Stomach (tissue), 9 donors: ENCODE measurements around the gene GALNT18. TPM values are rescaled to one million over a fixed set of nuclear protein-coding genes. Genes with fewer than 3 reads are reported as not detected.

Experiments used
- DNase-seq, 2 donors: peaks; one replicate each; pipeline versions ENCODE4 v3.0.0 to v3.0.0-alpha.2; 2013 to 2019
- H3K27ac ChIP-seq, 5 donors: fragments of 200-600 bp in 4 of 5; sonication (generic) in 4 of 5; one replicate each; pipeline ENCODE4 v1.5.1; 2013 to 2019; ENCODE audit warnings: mild to moderate bottlenecking in 1 of 5, moderate library complexity in 1 of 5
- H3K27me3 ChIP-seq, 3 donors: fragments of 200-600 bp; sonication (generic); one replicate each; pipeline ENCODE4 v1.5.1; 2017 to 2019; ENCODE audit warnings: mixed run types in 1 of 3
- H3K36me3 ChIP-seq, 4 donors: fragments of 200-600 bp; sonication (generic); 1 replicate in 3 of 4; 2 replicates in 1 of 4; pipeline ENCODE4 v1.5.1; 2016 to 2019
- H3K4me1 ChIP-seq, 4 donors: fragments of 200-600 bp; sonication (generic); one replicate each; pipeline ENCODE4 v1.5.1; 2016 to 2019
- H3K4me3 ChIP-seq, 4 donors: fragments of 200-600 bp; sonication (generic) in 3 of 4; one replicate each; pipeline ENCODE4 v1.5.1; 2016 to 2019; ENCODE audit warnings: mild to moderate bottlenecking in 1 of 4
- H3K9me3 ChIP-seq, 4 donors: fragments of 200-600 bp; sonication (generic); one replicate each; pipeline ENCODE4 v1.5.1; 2016 to 2019
- EP300 ChIP-seq: sonication (generic); formaldehyde crosslinking; IDR thresholded peaks from one replicate; pipeline ENCODE4 v1.6.1; 2017; ENCODE audit warnings: antibody characterized with exemption
- POLR2A ChIP-seq, 4 donors: fragments of 450-650 bp; IDR thresholded peaks; one replicate each; pipeline ENCODE4 v1.6.1; 2016; ENCODE audit warnings: antibody characterized with exemption in 4 of 4, control low read depth in 2 of 4, mild to moderate bottlenecking in 1 of 4, moderate library complexity in 1 of 4
- POLR2AphosphoS5 ChIP-seq, 3 donors: sonication (generic); formaldehyde crosslinking; IDR thresholded peaks; one replicate each; pipeline ENCODE4 v1.6.1; 2016; ENCODE audit warnings: antibody characterized with exemption in 3 of 3
- WGBS, 5 donors: extraction: QIAGEN DNeasy Blood & Tissue Kit in 3 of 5; methylation state at CpG; one replicate each; pipeline versions ENCODE4 v1.1.5 to v1.1.7; 2013 to 2018; 5-methylcytosine and 5-hydroxymethylcytosine counted together
- intact Hi-C: fragments of 100-400 bp; cut with DNase I; formaldehyde crosslinking; loops from one replicate; pipeline ENCODE4 v1.15.1; 2023; ENCODE audit warnings: low total_unique reads
- polyA plus RNA-seq, 3 donors: library from polyadenylated mRNA; stranded (reverse); fragments of 200-250 nt; gene quantifications; one replicate each; pipeline ENCODE4 v1.2.3, GENCODE V29; 2013
- total RNA-seq, 5 donors: library from RNA; depleted of rRNA; stranded (reverse); fragments of >200 nt; gene quantifications; one replicate each; pipeline versions ENCODE4 v1.1.0 to v1.2.3, GENCODE V29; 2014 to 2016
- TF ChIP-seq, protein P1 (sequence below), 7 experiments: fragments of 450-650 bp in 4 of 7; fragments of 200-600 bp in 3 of 7; sonication (generic) in 3 of 7; IDR thresholded peaks; one replicate each; pipeline ENCODE4 v1.5.1; 2016 to 2019; ENCODE audit warnings: antibody characterized with exemption in 7 of 7, control low read depth in 2 of 7, mild to moderate bottlenecking in 1 of 7
- donor health status: healthy with polysubstance abuse.
- donor health status: Bipolar disorder and iron deficiency.
- donor health status: healthy.

Gene GALNT18
- total and polyA plus RNA-seq, 8 donors = 0.58 to 16.1 (median 2.7) TPM

DNA sequence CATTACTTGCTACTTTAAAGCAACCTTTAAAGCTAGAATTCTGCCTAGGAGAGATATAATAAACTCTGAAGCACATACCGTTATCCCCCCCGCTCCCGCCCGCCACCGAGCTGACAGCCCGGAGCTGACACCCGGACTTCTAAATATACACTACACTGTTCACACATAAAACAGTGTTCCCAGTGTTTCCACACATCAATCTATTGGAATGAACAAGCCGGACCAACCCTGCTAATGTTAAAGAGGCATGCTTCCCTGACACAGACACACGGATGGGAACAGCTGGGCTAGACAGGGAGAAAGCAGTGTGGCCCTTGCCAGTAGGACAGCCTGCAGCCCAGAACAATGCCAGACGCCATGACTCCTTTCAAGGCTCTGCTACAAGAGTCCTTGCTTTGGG lies 160.3 kb downstream of the GALNT18 start:
- no peak overlapping the region for H3K27ac ChIP-seq
- peaks cover 0 to 13% (median 5%) of the 10 kb centered on the region in 4 donors for H3K4me1 ChIP-seq

DNA sequence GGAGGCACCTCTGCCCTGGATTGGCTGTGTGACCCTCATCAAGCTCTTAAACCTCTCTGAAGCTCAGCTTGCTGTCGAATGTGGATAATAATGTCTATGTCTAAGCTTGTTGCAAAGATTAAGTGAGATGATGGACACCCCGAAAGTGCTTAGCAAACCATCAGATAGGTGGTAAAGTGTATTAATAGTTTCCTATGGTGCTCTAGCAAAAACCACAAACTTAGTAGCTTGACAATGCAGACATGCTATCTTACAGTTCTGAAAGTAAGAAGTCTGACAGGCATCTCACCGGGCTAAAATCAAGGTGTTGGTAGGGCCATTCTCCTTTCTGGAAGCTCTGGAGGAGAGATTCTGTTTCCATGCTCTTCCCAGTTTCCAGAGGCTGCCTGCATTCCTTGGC lies 162.2 kb downstream of the GALNT18 start:
- H3K4me3 ChIP-seq = no peak overlapping the region
- H3K4me1 ChIP-seq = peaks cover 0 to 13% (median 5%) of the 10 kb centered on the region in 4 donors
- no peak for DNase-seq
- intact Hi-C loops = no loop called here
- no peaks in the 10 kb centered on the region for H3K36me3 ChIP-seq
- no peak overlapping the region for H3K27ac ChIP-seq
- no peaks in the 10 kb centered on the region for H3K9me3 ChIP-seq
- WGBS, 5 donors = 88 to 96% (median 91%) methylated on average over 3 of the region's 3 CpGs
- TF ChIP-seq POLR2A (IDR thresholded peaks at IDR 0.05) (no peak), EP300 (no peak), POLR2AphosphoS5 (IDR thresholded peaks at IDR 0.05) (no peak)
- TF ChIP-seq, protein P1, sequence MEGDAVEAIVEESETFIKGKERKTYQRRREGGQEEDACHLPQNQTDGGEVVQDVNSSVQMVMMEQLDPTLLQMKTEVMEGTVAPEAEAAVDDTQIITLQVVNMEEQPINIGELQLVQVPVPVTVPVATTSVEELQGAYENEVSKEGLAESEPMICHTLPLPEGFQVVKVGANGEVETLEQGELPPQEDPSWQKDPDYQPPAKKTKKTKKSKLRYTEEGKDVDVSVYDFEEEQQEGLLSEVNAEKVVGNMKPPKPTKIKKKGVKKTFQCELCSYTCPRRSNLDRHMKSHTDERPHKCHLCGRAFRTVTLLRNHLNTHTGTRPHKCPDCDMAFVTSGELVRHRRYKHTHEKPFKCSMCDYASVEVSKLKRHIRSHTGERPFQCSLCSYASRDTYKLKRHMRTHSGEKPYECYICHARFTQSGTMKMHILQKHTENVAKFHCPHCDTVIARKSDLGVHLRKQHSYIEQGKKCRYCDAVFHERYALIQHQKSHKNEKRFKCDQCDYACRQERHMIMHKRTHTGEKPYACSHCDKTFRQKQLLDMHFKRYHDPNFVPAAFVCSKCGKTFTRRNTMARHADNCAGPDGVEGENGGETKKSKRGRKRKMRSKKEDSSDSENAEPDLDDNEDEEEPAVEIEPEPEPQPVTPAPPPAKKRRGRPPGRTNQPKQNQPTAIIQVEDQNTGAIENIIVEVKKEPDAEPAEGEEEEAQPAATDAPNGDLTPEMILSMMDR (IDR thresholded peaks at IDR 0.05) = no peak
- H3K27me3 ChIP-seq = no peaks in the 10 kb centered on the region

More for the DNA sequence above, 160.3 kb downstream of the GALNT18 start:
- intact Hi-C loops = no loop called here
- peak in 1 of 2 donors; percentile 26 for DNase-seq
- no peaks in the 10 kb centered on the region for H3K9me3 ChIP-seq
- no peak overlapping the region for H3K4me3 ChIP-seq
- H3K27me3 ChIP-seq = no peaks in the 10 kb centered on the region
- TF ChIP-seq, protein P1 (IDR thresholded peaks at IDR 0.05) = no peak
- TF ChIP-seq POLR2AphosphoS5 (IDR thresholded peaks at IDR 0.05) = no peak
- TF ChIP-seq POLR2A (IDR thresholded peaks at IDR 0.05) = no peak
- no peak for TF ChIP-seq EP300
- WGBS, 5 donors = 40 to 70% (median 68%) methylated on average over 10 of the region's 10 CpGs
- H3K36me3 ChIP-seq = no peaks in the 10 kb centered on the region

DNA sequence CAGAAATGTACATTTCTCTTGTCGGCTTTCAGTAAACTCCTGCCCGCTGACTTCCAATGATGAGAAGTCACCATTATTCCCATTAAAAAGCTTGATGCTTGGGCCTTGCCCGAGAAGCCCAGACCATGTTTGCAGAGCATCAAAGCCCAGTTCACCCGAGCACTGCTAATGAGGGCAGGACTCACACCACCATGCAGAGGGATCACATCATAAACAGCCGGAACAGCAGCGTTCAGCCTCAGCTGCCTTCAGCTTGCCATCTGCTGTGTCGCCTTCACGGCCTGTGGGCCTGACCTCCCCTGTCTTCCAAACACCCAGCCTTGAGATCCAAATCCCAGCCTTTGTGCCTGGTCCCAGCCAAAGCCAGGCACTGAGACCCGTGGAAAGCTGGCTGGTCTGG lies 163.3 kb downstream of the GALNT18 start:
- Histone ChIP-seq H3K4me1 (peaks cover 0 to 13% (median 5%) of the 10 kb centered on the region in 4 donors), H3K9me3 (no peaks in the 10 kb centered on the region), H3K4me3 (no peak overlapping the region), H3K27me3 (no peaks in the 10 kb centered on the region), H3K27ac (no peak overlapping the region), H3K36me3 (no peaks in the 10 kb centered on the region)
- intact Hi-C loops = no loop called here
- 84 to 91% (median 86%) methylated on average over 9 of the region's 9 CpGs for WGBS, 5 donors
- no peak for DNase-seq
- TF ChIP-seq POLR2AphosphoS5 (IDR thresholded peaks at IDR 0.05) (no peak), EP300 (no peak), POLR2A (IDR thresholded peaks at IDR 0.05) (no peak)
- TF ChIP-seq, protein P1 (IDR thresholded peaks at IDR 0.05) = no peak

DNA sequence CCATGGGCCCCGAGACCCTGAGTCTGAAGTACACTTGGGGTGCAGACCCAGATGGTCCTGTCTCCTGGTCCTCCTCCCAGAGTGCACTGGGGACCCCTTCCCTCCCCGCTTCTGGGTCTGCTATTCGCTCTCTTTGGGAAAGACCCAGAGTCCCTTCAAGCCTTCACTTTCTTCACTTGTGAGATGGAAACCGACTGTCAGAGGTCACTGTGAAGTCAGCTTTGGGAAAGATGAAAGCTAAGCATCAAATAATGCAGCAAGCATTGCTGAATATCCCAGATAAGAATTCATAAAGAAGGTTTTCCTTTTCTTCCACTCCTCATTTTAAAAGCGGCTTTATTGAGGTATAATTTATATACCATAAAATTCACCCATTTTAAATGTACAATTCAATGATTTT lies 163.8 kb downstream of the GALNT18 start:
- TF ChIP-seq POLR2AphosphoS5 (IDR thresholded peaks at IDR 0.05) (no peak), POLR2A (IDR thresholded peaks at IDR 0.05) (no peak), EP300 (no peak)
- TF ChIP-seq, protein P1 (IDR thresholded peaks at IDR 0.05) = no peak
- intact Hi-C loops = no loop called here
- H3K4me1 ChIP-seq = peaks cover 0 to 13% (median 5%) of the 10 kb centered on the region in 4 donors

More for the DNA sequence above, 163.8 kb downstream of the GALNT18 start:
- no peak for DNase-seq
- Histone ChIP-seq H3K9me3 (no peaks in the 10 kb centered on the region), H3K36me3 (no peaks in the 10 kb centered on the region), H3K4me3 (no peak overlapping the region), H3K27me3 (no peaks in the 10 kb centered on the region), H3K27ac (no peak overlapping the region)
- WGBS, 5 donors = 82 to 94% (median 91%) methylated on average over 5 of the region's 5 CpGs
